ENCODE measurements around the gene NUCKS1. TPM values are rescaled to one million over a fixed set of nuclear protein-coding genes. Genes with fewer than 3 reads are reported as not detected.
"Not testable (repeated sequence)": the region's sequence is repeated elsewhere in the genome, so short reads cannot be mapped to it uniquely, and the experiment has no call there.

Gene NUCKS1
- total RNA-seq, 2 donors from 2014 or later, result 68.7 to 73.2 TPM

GRCh38 chr1:205739348-205740160, 10.4 kb downstream of the NUCKS1 start:
- Mint-ChIP-seq H3K27ac (peak overlapping the region; percentile 85), H3K36me3 (ENCODE audit: low read depth) (no peaks in the 10 kb centered on the region), H3K27me3 (no peaks in the 10 kb centered on the region), H3K4me3 (peak overlapping the region; percentile 5), H3K4me1 (peaks cover 22% of the 10 kb centered on the region)
- ATAC-seq, result no peak
- no peak for DNase-seq
- H3K9me3 ChIP-seq (ENCODE audit: control insufficient read depth, low read length, poor library complexity, severe bottlenecking), result no peaks in the 10 kb centered on the region

- no peak for ATAC-seq
- no peak overlapping the region for H3K4me3 Mint-ChIP-seq
- DNase-seq, result no peak
- H3K27ac Mint-ChIP-seq, result peak overlapping the region; percentile 11
- no peaks in the 10 kb centered on the region for H3K27me3 Mint-ChIP-seq
- no peaks in the 10 kb centered on the region for H3K36me3 Mint-ChIP-seq (ENCODE audit: low read depth)
- no peaks in the 10 kb centered on the region for H3K9me3 ChIP-seq (ENCODE audit: control insufficient read depth, low read length, poor library complexity, severe bottlenecking)
- peaks cover 20% of the 10 kb centered on the region for H3K4me1 Mint-ChIP-seq
These were observed 14.8 kb downstream of the NUCKS1 start for GRCh38 chr1:205735218-205735617.

GRCh38 chr1:205733438-205734175, 16.4 kb downstream of the NUCKS1 start:
- peaks cover 20% of the 10 kb centered on the region for H3K4me1 Mint-ChIP-seq

GRCh38 chr1:205729945-205730610, 19.9 kb downstream of the NUCKS1 start:
- Mint-ChIP-seq H3K27me3 (no peaks in the 10 kb centered on the region), H3K36me3 (ENCODE audit: low read depth) (no peaks in the 10 kb centered on the region), H3K4me1 (peaks cover 13% of the 10 kb centered on the region), H3K27ac (peak overlapping the region; percentile 49), H3K4me3 (no peak overlapping the region)
- ATAC-seq (no peak), DNase-seq (no peak)
- H3K9me3 ChIP-seq (ENCODE audit: control insufficient read depth, low read length, poor library complexity, severe bottlenecking), result no peaks in the 10 kb centered on the region

More at GRCh38 chr1:205733438-205734175, 16.4 kb downstream of the NUCKS1 start:
- Mint-ChIP-seq H3K36me3 (ENCODE audit: low read depth) (no peaks in the 10 kb centered on the region), H3K27ac (peak overlapping the region; percentile 76), H3K27me3 (no peaks in the 10 kb centered on the region), H3K4me3 (no peak overlapping the region)
- ATAC-seq (no peak), DNase-seq (no peak)
- H3K9me3 ChIP-seq (ENCODE audit: control insufficient read depth, low read length, poor library complexity, severe bottlenecking), result no peaks in the 10 kb centered on the region

- ATAC-seq (no peak), DNase-seq (no peak)
- no peaks in the 10 kb centered on the region for H3K27me3 Mint-ChIP-seq
- H3K36me3 Mint-ChIP-seq (ENCODE audit: low read depth), result no peaks in the 10 kb centered on the region
- peaks cover 8% of the 10 kb centered on the region for H3K4me1 Mint-ChIP-seq
- H3K4me3 Mint-ChIP-seq, result no peak overlapping the region
- no peaks in the 10 kb centered on the region for H3K9me3 ChIP-seq (ENCODE audit: control insufficient read depth, low read length, poor library complexity, severe bottlenecking)
- H3K27ac Mint-ChIP-seq, result no peak overlapping the region
These were observed 23.3 kb downstream of the NUCKS1 start for GRCh38 chr1:205726619-205727125.

- no peaks in the 10 kb centered on the region for H3K27me3 Mint-ChIP-seq
- no peak for ATAC-seq
- no peak overlapping the region for H3K27ac Mint-ChIP-seq
- peaks cover 5% of the 10 kb centered on the region for H3K4me1 Mint-ChIP-seq
- no peaks in the 10 kb centered on the region for H3K36me3 Mint-ChIP-seq (ENCODE audit: low read depth)
- H3K4me3 Mint-ChIP-seq, result no peak overlapping the region
- no peaks in the 10 kb centered on the region for H3K9me3 ChIP-seq (ENCODE audit: control insufficient read depth, low read length, poor library complexity, severe bottlenecking)
- no peak for DNase-seq
These were observed 24.5 kb downstream of the NUCKS1 start for GRCh38 chr1:205725514-205725913.

GRCh38 chr1:205720740-205721139, 29.2 kb downstream of the NUCKS1 start:
- not testable (repeated sequence) for DNase-seq; H3K27me3 Mint-ChIP-seq; ATAC-seq; H3K4me3 Mint-ChIP-seq; H3K9me3 ChIP-seq (ENCODE audit: control insufficient read depth, low read length, poor library complexity, severe bottlenecking); H3K36me3 Mint-ChIP-seq (ENCODE audit: low read depth); H3K4me1 Mint-ChIP-seq; H3K27ac Mint-ChIP-seq

- ATAC-seq (no peak), DNase-seq (no peak)
- H3K9me3 ChIP-seq (ENCODE audit: control insufficient read depth, low read length, poor library complexity, severe bottlenecking), result no peaks in the 10 kb centered on the region
- Mint-ChIP-seq H3K4me1 (peaks cover 7% of the 10 kb centered on the region), H3K36me3 (ENCODE audit: low read depth) (peaks cover 15% of the 10 kb centered on the region), H3K4me3 (no peak overlapping the region), H3K27ac (no peak overlapping the region), H3K27me3 (no peaks in the 10 kb centered on the region)
These were observed 30.2 kb downstream of the NUCKS1 start for GRCh38 chr1:205719762-205720161.

GRCh38 chr1:205719015-205719414, 31.0 kb downstream of the NUCKS1 start:
- Mint-ChIP-seq H3K27me3 (no peaks in the 10 kb centered on the region), H3K36me3 (ENCODE audit: low read depth) (peaks cover 15% of the 10 kb centered on the region), H3K4me3 (no peak overlapping the region), H3K27ac (no peak overlapping the region), H3K4me1 (peaks cover 7% of the 10 kb centered on the region)
- DNase-seq (no peak), ATAC-seq (no peak)
- H3K9me3 ChIP-seq (ENCODE audit: control insufficient read depth, low read length, poor library complexity, severe bottlenecking), result no peaks in the 10 kb centered on the region

GRCh38 chr1:205716371-205717132, 33.4 kb downstream of the NUCKS1 start:
- H3K4me1 Mint-ChIP-seq, result peaks cover 7% of the 10 kb centered on the region
- no peaks in the 10 kb centered on the region for H3K27me3 Mint-ChIP-seq
- H3K36me3 Mint-ChIP-seq (ENCODE audit: low read depth), result peaks cover 15% of the 10 kb centered on the region
- no peaks in the 10 kb centered on the region for H3K9me3 ChIP-seq (ENCODE audit: control insufficient read depth, low read length, poor library complexity, severe bottlenecking)
- no peak overlapping the region for H3K27ac Mint-ChIP-seq
- DNase-seq, result no peak
- peak overlapping the region; percentile 31 for H3K4me3 Mint-ChIP-seq
- ATAC-seq, result no peak

GRCh38 chr1:205715628-205716027, 34.4 kb downstream of the NUCKS1 start:
- DNase-seq, result no peak
- H3K27me3 Mint-ChIP-seq, result no peaks in the 10 kb centered on the region
- no peak for ATAC-seq
- peak overlapping the region; percentile 53 for H3K27ac Mint-ChIP-seq
- H3K9me3 ChIP-seq (ENCODE audit: control insufficient read depth, low read length, poor library complexity, severe bottlenecking), result no peaks in the 10 kb centered on the region
- peaks cover 12% of the 10 kb centered on the region for H3K4me1 Mint-ChIP-seq
- H3K4me3 Mint-ChIP-seq, result no peak overlapping the region
- H3K36me3 Mint-ChIP-seq (ENCODE audit: low read depth), result peaks cover 15% of the 10 kb centered on the region

- peaks cover 12% of the 10 kb centered on the region for H3K36me3 Mint-ChIP-seq (ENCODE audit: low read depth)
- peak overlapping the region; percentile 53 for H3K27ac Mint-ChIP-seq
- DNase-seq (no peak), ATAC-seq (no peak)
- H3K4me3 Mint-ChIP-seq, result no peak overlapping the region
- no peaks in the 10 kb centered on the region for H3K27me3 Mint-ChIP-seq
- H3K4me1 Mint-ChIP-seq, result peaks cover 13% of the 10 kb centered on the region
- no peaks in the 10 kb centered on the region for H3K9me3 ChIP-seq (ENCODE audit: control insufficient read depth, low read length, poor library complexity, severe bottlenecking)
These were observed 35.1 kb downstream of the NUCKS1 start for GRCh38 chr1:205714906-205715246.

Measured in T-helper 17 cell (primary cell).